OCI-M2 (cell line): Measurements from ENCODE around the gene MYLK.

ENCODE experiments used
- DNase-seq: peaks from one replicate; lab custom pipeline; 2025; ENCODE audit not compliant: unreplicated experiment; lab: John Stamatoyannopoulos, UW

The MYLK gene

DNA sequence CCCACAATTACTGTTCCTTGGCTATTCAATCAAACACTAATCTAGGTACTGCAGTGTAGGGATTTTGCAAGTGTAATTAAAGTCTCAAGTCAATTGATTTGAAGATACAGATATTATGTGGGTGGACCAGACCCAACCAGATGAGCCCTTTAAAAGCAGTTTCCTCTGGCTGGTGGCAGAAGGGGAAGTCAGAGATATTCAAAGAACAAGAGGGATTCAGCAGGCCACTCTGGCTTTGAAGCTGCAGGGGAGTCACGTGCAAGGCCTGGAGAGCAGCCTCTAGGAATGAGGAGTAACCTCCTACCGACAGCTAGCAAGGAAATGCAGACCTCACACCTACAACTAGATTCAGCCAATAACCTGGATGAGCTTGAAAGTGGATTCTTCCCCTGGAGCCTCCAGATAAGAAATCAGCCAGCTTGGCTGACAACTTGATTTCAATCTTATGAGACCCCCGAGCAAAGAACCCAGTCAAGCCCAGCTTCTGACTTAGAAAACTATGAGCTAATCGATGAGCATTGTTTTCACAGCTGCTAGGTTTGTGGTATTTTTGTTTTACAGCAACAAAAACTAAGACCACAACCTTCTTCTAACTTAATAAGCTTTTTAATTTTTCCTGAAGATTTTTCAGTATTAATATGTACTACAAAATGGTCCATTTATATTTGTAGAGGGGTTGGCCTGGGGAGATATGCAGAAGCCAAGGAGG lies 312.7 kb downstream of the MYLK start:
- DNase-seq, result no peak

DNA sequence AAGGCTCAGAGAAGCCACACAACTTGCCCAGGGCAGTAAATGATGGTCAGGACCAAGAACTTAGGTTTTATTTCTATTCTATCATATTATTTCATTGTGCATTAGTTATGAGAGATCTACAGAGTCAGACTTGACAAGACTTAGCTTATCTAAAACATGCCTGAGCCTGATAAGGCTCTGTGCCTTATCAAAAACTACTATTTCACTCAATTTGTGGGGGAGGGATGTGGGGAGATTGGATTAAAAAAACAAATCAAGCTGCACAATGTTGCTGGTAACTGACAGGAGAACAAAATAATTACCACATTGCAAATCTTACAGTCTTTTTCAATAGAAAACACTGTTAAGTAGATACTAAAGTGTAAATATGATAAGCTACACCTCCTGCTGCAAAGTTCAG lies 315.3 kb downstream of the MYLK start:
- no peak for DNase-seq

DNA sequence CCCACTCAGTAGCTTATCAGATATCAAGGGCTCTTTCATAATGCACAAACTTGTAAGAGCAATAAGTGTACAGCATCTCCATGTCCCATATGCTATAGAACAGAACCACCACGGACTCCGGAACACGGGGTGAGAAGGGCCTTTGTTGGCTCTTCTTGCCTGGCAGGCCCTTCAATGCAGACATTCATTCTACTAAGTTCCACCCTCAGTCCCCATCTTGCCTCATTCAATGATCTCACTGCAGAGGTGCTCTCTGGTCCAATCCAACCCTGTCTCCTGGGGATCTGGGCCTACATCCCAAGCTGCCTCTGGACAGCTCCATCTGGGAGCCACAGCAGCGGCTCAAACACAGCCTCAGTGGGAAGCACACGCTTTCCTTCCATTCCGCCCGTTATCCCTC lies 316.1 kb downstream of the MYLK start:
- no peak for DNase-seq

DNA sequence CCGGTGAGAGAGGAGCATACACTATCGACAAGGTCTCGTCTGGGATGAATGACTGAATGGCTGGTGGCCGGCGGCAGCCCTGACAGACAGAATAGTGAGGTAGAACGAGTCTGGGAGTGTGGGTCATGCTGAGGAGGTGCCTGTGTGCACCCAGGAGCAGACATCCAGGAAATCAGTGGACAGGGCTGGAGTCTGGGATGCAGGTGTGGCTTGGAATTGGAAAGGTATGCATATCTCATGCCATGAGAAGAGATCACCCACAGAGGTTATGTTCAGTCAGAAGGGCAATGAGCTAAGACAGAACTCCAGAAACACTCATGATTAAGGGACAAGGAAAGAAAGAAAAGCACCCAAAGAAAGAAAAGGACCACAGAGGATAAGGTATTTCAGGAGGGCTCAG lies 320.1 kb downstream of the MYLK start:
- DNase-seq, result no peak

DNA sequence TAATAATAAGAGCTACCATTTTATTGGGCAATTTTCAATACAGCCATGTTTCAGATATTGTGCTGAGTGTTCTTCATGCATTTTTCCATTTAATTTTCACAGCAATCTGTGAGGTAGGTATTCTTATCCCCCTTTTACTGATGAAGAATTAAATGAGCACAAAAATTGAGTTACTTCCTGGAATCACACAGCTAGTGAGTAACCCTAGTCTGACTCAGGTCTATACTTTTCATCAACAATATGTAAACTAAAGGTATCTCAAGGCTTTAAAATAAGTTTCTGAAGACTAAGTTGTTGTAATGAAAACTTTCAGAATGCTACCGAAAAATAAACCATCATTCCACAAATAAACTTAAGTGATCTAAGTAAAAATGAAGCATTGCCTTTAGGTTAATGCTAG lies 321.6 kb downstream of the MYLK start:
- no peak for DNase-seq

DNA sequence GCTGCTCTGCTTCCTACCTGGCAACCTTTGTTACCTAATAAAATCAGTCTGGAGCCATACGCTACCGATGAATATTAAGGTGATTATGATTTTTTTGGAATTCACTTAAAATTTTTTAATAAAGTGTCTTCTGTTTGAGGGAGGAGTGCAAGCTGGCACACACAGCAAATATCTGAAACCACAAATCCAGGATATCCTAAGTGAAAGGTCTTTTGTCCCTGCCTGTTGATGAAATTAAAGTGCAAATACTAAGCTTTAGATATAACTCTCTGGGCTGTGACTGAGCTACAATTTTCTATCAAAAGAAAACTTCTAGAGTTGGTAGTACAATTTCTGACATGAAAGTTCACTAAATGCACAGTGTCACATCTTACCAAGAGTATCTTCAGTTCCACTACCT lies 322.9 kb downstream of the MYLK start:
- DNase-seq, result no peak
